HEK293 (cell line): ENCODE results near the gene MDP1.

Experiments
- EGR2 ChIP-seq: fragments of 450-650 bp; formaldehyde crosslinking; IDR thresholded peaks from 2 replicates; pipeline ENCODE4 v1.5.1; 2016; ENCODE audit warnings: low read depth, missing biosample characterization, missing genetic modification characterization
- GLI4 ChIP-seq: fragments of 450-650 bp; formaldehyde crosslinking; IDR thresholded peaks from 2 replicates; pipeline ENCODE4 v1.5.1; 2016; ENCODE audit warnings: missing biosample characterization, missing genetic modification characterization
- KLF1 ChIP-seq: fragments of 450-650 bp; formaldehyde crosslinking; IDR thresholded peaks from 2 replicates; pipeline ENCODE4 v1.5.1; 2016; ENCODE audit warnings: missing biosample characterization, missing genetic modification characterization
- KLF8 ChIP-seq: fragments of 450-650 bp; formaldehyde crosslinking; IDR thresholded peaks from 2 replicates; pipeline ENCODE4 v1.5.1; 2016; ENCODE audit warnings: missing biosample characterization, missing genetic modification characterization
- KLF9 ChIP-seq: fragments of 450-650 bp; formaldehyde crosslinking; IDR thresholded peaks from 2 replicates; pipeline ENCODE4 v1.5.1; 2016; ENCODE audit warnings: missing biosample characterization, missing genetic modification characterization, low read depth
- MEIS1 ChIP-seq: sonication (generic); formaldehyde crosslinking; IDR thresholded peaks from 2 replicates; pipeline ENCODE4 v1.8.1; 2022; ENCODE audit warnings: missing genetic modification reagents, mild to moderate bottlenecking, borderline replicate concordance
- REPIN1 ChIP-seq: fragments of 450-650 bp; formaldehyde crosslinking; IDR thresholded peaks from 2 replicates; pipeline ENCODE4 v1.5.1; 2017; ENCODE audit warnings: missing biosample characterization, missing genetic modification characterization, low read depth
- ZEB2 ChIP-seq: fragments of 450-650 bp; formaldehyde crosslinking; IDR thresholded peaks from 2 replicates; pipeline ENCODE4 v1.5.1; 2016; ENCODE audit warnings: missing biosample characterization, missing genetic modification characterization
- ZNF16 ChIP-seq: fragments of 450-650 bp; formaldehyde crosslinking; IDR thresholded peaks from 2 replicates; pipeline ENCODE4 v1.5.1; 2016; ENCODE audit warnings: low read depth, missing biosample characterization, missing genetic modification characterization
- ZNF169 ChIP-seq: fragments of 450-650 bp; formaldehyde crosslinking; IDR thresholded peaks from 2 replicates; pipeline ENCODE4 v1.5.1; 2016; ENCODE audit warnings: missing biosample characterization, missing genetic modification characterization
- ZNF211 ChIP-seq: fragments of 450-650 bp; formaldehyde crosslinking; IDR thresholded peaks from 2 replicates; pipeline ENCODE4 v1.5.1; 2016; ENCODE audit warnings: low read depth, missing biosample characterization, missing genetic modification characterization
- ZNF214 ChIP-seq: fragments of 450-650 bp; formaldehyde crosslinking; IDR thresholded peaks from 2 replicates; pipeline ENCODE4 v1.5.1; 2017; ENCODE audit warnings: missing biosample characterization, mild to moderate bottlenecking, missing genetic modification characterization, borderline replicate concordance
- ZNF23 ChIP-seq: fragments of 450-650 bp; formaldehyde crosslinking; IDR thresholded peaks from 2 replicates; pipeline ENCODE4 v1.5.1; 2016; ENCODE audit warnings: missing biosample characterization, missing genetic modification characterization, borderline replicate concordance
- ZNF239 ChIP-seq: fragments of 450-650 bp; formaldehyde crosslinking; IDR thresholded peaks from 2 replicates; pipeline ENCODE4 v1.5.1; 2016; ENCODE audit warnings: missing biosample characterization, missing genetic modification characterization
- ZNF248 ChIP-seq: fragments of 450-650 bp; formaldehyde crosslinking; IDR thresholded peaks from 2 replicates; pipeline ENCODE4 v1.5.1; 2017; ENCODE audit warnings: missing biosample characterization, missing genetic modification characterization
- ZNF280C ChIP-seq: fragments of 450-650 bp; formaldehyde crosslinking; IDR thresholded peaks from 2 replicates; pipeline ENCODE4 v1.5.1; 2016; ENCODE audit warnings: missing biosample characterization, missing genetic modification characterization
- ZNF302 ChIP-seq: fragments of 450-650 bp; formaldehyde crosslinking; IDR thresholded peaks from 2 replicates; pipeline ENCODE4 v1.5.1; 2016; ENCODE audit warnings: missing biosample characterization, missing genetic modification characterization, low read depth
- ZNF311 ChIP-seq: fragments of 450-650 bp; formaldehyde crosslinking; IDR thresholded peaks from 2 replicates; pipeline ENCODE4 v1.5.1; 2017; ENCODE audit warnings: missing biosample characterization, missing genetic modification characterization, borderline replicate concordance
- ZNF324 ChIP-seq: fragments of 450-650 bp; formaldehyde crosslinking; IDR thresholded peaks from 2 replicates; pipeline ENCODE4 v1.5.1; 2016; ENCODE audit warnings: missing biosample characterization, missing genetic modification characterization
- ZNF391 ChIP-seq: fragments of 450-650 bp; formaldehyde crosslinking; IDR thresholded peaks from 2 replicates; pipeline ENCODE4 v1.5.1; 2016; ENCODE audit warnings: low read depth, missing biosample characterization, missing genetic modification characterization, borderline replicate concordance
- ZNF423 ChIP-seq: fragments of 450-650 bp; formaldehyde crosslinking; IDR thresholded peaks from 2 replicates; pipeline ENCODE4 v1.5.1; 2016; ENCODE audit warnings: missing biosample characterization, missing genetic modification characterization
- ZNF473 ChIP-seq: fragments of 450-650 bp; formaldehyde crosslinking; IDR thresholded peaks from 2 replicates; pipeline ENCODE4 v1.5.1; 2017; ENCODE audit warnings: missing biosample characterization, missing genetic modification characterization
- ZNF48 ChIP-seq: fragments of 450-650 bp; formaldehyde crosslinking; IDR thresholded peaks from 2 replicates; pipeline ENCODE4 v1.5.1; 2016; ENCODE audit warnings: missing biosample characterization, missing genetic modification characterization
- ZNF518A ChIP-seq: fragments of 450-650 bp; formaldehyde crosslinking; conservative IDR thresholded peaks from 2 replicates; pipeline ENCODE4 v1.5.1; 2016; ENCODE audit warnings: low read depth, missing biosample characterization, missing genetic modification characterization
- ZNF549 ChIP-seq: fragments of 450-650 bp; IDR thresholded peaks from 2 replicates; pipeline ENCODE4 v1.5.1; 2018; ENCODE audit warnings: missing biosample characterization, missing genetic modification characterization, mild to moderate bottlenecking, inconsistent platforms, moderate library complexity
- ZNF561 ChIP-seq: fragments of 450-650 bp; IDR thresholded peaks from 2 replicates; pipeline ENCODE4 v1.5.1; 2018; ENCODE audit warnings: missing biosample characterization, missing genetic modification characterization, borderline replicate concordance
- ZNF571 ChIP-seq: fragments of 450-650 bp; formaldehyde crosslinking; IDR thresholded peaks from 2 replicates; pipeline ENCODE4 v1.5.0; 2017; ENCODE audit warnings: missing biosample characterization, missing genetic modification characterization
- ZNF660 ChIP-seq: fragments of 450-650 bp; IDR thresholded peaks from 2 replicates; pipeline ENCODE4 v1.5.1; 2018; ENCODE audit warnings: missing biosample characterization, mild to moderate bottlenecking, missing genetic modification characterization
- ZNF692 ChIP-seq: fragments of 450-650 bp; formaldehyde crosslinking; IDR thresholded peaks from 2 replicates; pipeline ENCODE4 v1.5.1; 2016; ENCODE audit warnings: missing biosample characterization, missing genetic modification characterization
- ZNF777 ChIP-seq: fragments of 450-650 bp; formaldehyde crosslinking; IDR thresholded peaks from 2 replicates; pipeline ENCODE4 v1.5.1; 2017; ENCODE audit warnings: missing biosample characterization, missing genetic modification characterization, borderline replicate concordance
- ZSCAN16 ChIP-seq: fragments of 450-650 bp; formaldehyde crosslinking; IDR thresholded peaks from 2 replicates; pipeline ENCODE4 v1.5.1; 2016; ENCODE audit warnings: missing biosample characterization, missing genetic modification characterization

MDP1 gene

GRCh38 chr14:24195186-24196070 lies 20.4 kb downstream of the MDP1 start, which contains the start of gene TM9SF1 (continued):
- TF ChIP-seq MEIS1 (no peak; the same call in 1 of the 2 replicates), ZNF777 (no peak), ZNF473 (tag by site-specific recombination) (no peak), ZSCAN16 (tag by site-specific recombination) (no peak), ZNF23 (tag by site-specific recombination) (no peak), ZNF423 (peak; percentile 100), ZNF16 (tag by site-specific recombination) (no peak), ZNF571 (tag by site-specific recombination) (no peak), KLF8 (tag by site-specific recombination) (peak; percentile 83; the same call in 1 of the 2 replicates), ZNF280C (tag by site-specific recombination) (no peak), ZNF169 (tag by site-specific recombination) (no peak), ZNF311 (tag by site-specific recombination) (no peak), ZNF214 (tag by site-specific recombination) (no peak), ZNF561 (peak; percentile 84), KLF9 (peak; percentile 29; the same call in 1 of the 2 replicates), REPIN1 (tag by site-specific recombination) (no peak), KLF1 (tag by site-specific recombination) (peak; percentile 38; the same call in 1 of the 2 replicates), ZNF211 (tag by site-specific recombination) (no peak), ZNF324 (tag by site-specific recombination) (peak; percentile 88; the same call in 1 of the 2 replicates), ZNF239 (tag by site-specific recombination) (no peak), ZNF391 (no peak), ZNF549 (tag by site-specific recombination) (no peak), ZEB2 (tag by site-specific recombination) (peak; percentile 89), EGR2 (tag by site-specific recombination) (no peak), ZNF660 (tag by site-specific recombination) (0 out of 2 replicates have a peak, but pooled peaks have one; percentile 20), ZNF248 (no peak), ZNF518A (peak; percentile 57; the same call in 1 of the 2 replicates), ZNF302 (no peak), ZNF48 (tag by site-specific recombination) (no peak), GLI4 (0 out of 2 replicates have a peak, but pooled peaks have one; percentile 17), ZNF692 (tag by site-specific recombination) (peak; percentile 82)
